ENCODE data around the gene ARIH1.
A peak's percentile ranks its signal among the peaks of the same experiment; 100 is the strongest.

Gene ARIH1

GRCh38 chr15:72487070-72487797 is 13.1 kb downstream of the ARIH1 start:
- no peak for DNase-seq

GRCh38 chr15:72488558-72488957 is 14.4 kb downstream of the ARIH1 start:
- DNase-seq: no peak

GRCh38 chr15:72489943-72490554 is 15.9 kb downstream of the ARIH1 start:
- DNase-seq: no peak

- DNase-seq: no peak
Observed at GRCh38 chr15:72491768-72492167, 17.6 kb downstream of the ARIH1 start.

GRCh38 chr15:72492733-72493132 is 18.6 kb downstream of the ARIH1 start:
- no peak for DNase-seq

- DNase-seq: no peak
Observed at GRCh38 chr15:72493220-72493619, 19.1 kb downstream of the ARIH1 start.

GRCh38 chr15:72495007-72495406 is 20.9 kb downstream of the ARIH1 start:
- no peak for DNase-seq

GRCh38 chr15:72496783-72497182 is 22.7 kb downstream of the ARIH1 start:
- DNase-seq: no peak

- DNase-seq: no peak
Observed at GRCh38 chr15:72497402-72497801, 23.3 kb downstream of the ARIH1 start.

GRCh38 chr15:72502220-72502809 is 28.2 kb downstream of the ARIH1 start:
- peak in 3 of 58 donors; percentile 6 to 9 (median 6) for DNase-seq

GRCh38 chr15:72503147-72503546 is 29.0 kb downstream of the ARIH1 start:
- DNase-seq: no peak

- no peak for DNase-seq
Observed at GRCh38 chr15:72507402-72508092, 33.4 kb downstream of the ARIH1 start.

GRCh38 chr15:72509484-72509883 is 35.4 kb downstream of the ARIH1 start:
- DNase-seq: no peak

- DNase-seq: no peak
Observed at GRCh38 chr15:72511536-72511935, 37.4 kb downstream of the ARIH1 start.

GRCh38 chr15:72515591-72516389 is 41.7 kb downstream of the ARIH1 start:
- DNase-seq: no peak

- no peak for DNase-seq
Observed at GRCh38 chr15:72516777-72517176, 42.6 kb downstream of the ARIH1 start.

GRCh38 chr15:72521682-72522081 is 47.6 kb downstream of the ARIH1 start:
- DNase-seq: peak in 2 of 58 donors; percentile 1 to 60

GRCh38 chr15:72532991-72533601 is 59.0 kb downstream of the ARIH1 start:
- no peak for DNase-seq

GRCh38 chr15:72534523-72534922 is 60.4 kb downstream of the ARIH1 start:
- no peak for DNase-seq

GRCh38 chr15:72535911-72536310 is 61.8 kb downstream of the ARIH1 start:
- DNase-seq: no peak

GRCh38 chr15:72536506-72536905 is 62.4 kb downstream of the ARIH1 start:
- DNase-seq: no peak

Data from anterior cingulate cortex (tissue), 58 donors.